Activated CD8-positive, alpha-beta memory T cell treated with anti-CD3 and anti-CD28 coated beads, Interleukin-2, amount 50 U/mL, for 1 hour (primary cell): ENCODE results near the gene MAB21L2.
"Not testable (repeated sequence)": the region's sequence is repeated elsewhere in the genome, so short reads cannot be mapped to it uniquely, and the experiment has no call there.

Experiments used
- DNase-seq: peaks from one replicate; pipeline ENCODE4 v3.0.0-alpha.2; 2020; ENCODE audit errors: extremely low read depth

Gene MAB21L2

DNA sequence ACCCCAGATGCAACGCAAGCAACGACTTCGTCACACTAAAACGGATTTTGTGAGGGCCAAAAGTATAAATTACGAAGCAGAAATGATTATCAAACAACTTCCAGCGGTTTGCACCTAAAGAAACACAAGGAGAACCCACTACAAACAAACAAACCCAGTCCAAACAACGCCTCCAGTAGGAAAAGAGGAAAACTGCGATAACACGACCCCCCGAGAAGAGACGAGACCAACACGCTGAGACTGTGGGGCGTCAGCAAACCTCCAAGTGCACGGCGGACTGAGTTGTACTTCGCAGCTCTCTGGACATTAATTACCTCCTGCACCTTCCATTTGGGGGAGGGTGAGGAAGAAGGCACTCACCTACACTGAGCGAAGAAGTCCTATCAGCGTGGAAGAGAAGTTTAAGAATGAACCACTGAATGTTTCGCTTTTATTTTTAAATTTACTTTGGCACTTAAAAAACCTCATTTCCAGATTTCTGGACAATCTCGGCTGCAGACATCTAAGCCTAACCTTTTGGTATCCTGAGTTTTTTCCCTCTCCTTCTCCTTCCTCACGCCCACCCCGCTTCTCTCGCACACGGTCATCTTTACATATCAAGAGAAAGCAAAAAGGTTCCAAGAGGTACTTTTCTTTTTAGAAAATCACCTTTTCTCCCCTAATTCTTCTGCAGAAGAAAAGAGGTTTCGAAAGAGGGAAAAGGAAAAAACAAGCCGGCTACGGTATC, at the start of gene MAB21L2:
MAB21L2 (plus strand) TSS at position 6 of the 727 bp plus-strand sequence. CDS start 879 bp downstream, outside the sequence.
- DNase-seq, result no peak

DNA sequence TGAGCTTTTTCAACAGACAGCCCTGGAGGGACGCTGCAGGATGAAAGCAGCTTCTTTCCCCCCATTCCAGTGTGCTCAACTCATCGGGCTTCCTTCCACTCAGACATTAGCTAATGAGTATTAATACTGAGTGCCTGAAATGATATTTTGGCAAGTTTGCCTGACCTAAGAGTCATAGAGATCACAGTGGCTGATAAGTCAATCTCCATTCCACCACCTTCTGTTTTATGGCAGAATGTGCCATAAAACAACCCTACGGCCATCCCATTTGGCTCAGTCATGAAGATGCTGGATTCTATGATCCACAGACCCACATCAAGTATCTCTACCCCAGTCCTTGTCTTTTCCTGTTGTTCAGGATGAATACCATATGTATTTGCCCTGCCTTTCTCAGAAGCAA, 48.3 kb upstream of the MAB21L2 start:
- no peak for DNase-seq

DNA sequence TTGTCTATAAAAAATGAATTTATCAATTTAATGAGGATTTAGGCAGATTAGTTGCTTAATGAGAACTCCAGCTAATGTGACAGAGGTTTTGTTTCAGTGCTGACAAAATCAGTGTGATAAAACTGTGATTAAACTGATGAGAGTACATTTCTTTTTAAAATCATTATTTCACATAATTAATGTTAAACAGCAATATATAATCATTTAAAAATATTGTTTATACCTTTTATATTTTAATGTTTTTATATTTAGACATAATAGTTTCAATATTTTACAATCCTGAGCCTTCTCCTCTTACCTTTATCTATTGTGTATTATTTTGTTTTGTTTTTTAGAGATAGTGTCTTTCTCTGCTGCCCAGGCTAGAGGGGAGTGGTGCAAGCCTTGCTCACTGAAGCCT, 47.1 kb upstream of the MAB21L2 start:
- DNase-seq, result no peak

DNA sequence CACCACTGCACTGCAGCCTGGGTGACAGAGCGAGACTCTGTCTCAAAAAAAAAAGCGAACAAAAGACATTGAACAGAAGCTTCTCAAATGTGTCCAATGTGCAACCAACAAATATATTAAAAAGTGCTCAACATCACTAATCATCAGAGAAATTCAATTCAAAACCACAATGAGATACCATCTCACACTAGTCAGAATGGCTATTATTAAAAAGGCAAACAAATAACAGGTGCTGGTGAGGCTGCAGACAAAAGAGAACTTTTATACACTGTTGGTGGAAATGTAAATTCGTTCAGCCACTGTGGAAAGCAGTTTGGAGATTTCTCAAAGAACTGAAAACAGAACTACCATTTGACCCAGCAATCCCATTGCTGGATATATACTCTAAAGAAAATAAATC, 44.0 kb upstream of the MAB21L2 start:
- DNase-seq, result not testable (repeated sequence)

DNA sequence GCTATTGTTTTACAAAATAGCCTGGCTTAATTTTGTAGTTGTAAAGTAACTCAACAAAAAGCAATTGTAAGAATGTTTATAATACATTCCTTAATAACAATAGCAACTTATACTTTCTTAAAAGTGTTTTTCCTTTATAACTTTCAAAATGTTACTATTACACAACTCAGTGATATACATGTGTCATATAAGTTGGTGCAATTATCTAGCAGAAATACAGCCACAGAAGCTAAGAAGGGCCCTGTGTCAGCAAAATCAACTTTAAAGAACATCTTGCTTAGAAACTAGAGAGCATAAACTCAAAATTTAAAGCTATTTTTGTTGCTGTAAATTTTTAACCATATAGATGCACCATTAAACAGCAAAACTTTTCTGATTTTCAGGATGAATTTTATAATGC, 41.4 kb upstream of the MAB21L2 start:
- no peak for DNase-seq

DNA sequence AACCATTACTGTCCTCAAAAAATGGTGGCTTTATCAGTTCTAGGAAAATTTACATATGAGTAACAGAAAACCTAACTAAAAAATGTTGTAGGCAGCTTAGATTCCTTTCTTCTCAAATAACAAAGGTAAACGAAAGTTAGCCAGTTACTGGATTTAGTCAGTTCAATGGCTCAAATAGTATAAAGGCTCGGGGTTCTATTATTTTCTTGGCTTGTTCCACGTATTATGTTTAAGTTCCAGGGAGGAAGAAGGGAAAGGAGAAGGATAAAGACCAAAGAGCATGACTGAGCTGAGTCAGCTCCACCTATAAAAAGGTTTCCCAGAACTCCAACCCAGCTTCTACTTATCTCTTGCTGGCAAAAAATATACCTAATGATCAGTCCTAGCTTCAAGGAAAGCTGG, 41.0 kb upstream of the MAB21L2 start:
- DNase-seq, result no peak

DNA sequence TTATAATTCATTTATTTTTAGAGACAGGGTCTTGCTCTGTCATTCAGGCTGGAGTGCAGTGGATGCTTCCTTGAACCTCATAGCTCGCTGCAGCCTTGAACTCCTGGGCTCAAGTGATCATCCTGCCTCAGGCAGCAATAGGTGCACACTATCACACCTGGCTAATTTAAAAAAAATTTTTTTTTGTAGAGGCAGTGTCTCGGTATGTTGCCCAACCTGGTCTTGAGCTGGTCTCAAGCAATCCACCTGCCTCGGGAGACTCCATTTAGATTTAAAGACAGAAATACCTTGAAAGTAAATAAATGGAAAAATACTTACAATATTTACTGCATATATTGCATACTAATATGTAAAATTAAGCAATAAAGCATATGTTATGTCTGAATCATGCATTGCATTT, 40.3 kb upstream of the MAB21L2 start:
- no peak for DNase-seq

DNA sequence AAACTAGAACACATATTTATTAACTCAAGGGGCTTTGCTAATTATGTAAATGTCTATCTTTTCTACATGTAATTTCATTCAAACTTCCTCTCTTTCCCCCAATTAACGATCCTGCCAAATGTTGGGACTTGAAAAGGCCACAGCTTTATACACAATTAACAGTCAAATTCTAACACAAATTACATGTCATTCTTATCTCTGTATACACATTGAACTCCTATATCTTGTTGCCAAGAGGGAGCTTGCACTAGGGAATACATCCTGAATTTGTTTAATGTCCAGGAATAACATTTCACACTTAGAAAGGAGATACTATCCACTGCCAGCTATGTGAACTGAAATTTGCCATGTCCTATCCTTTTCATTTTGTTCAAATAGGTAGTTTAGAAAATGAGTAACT, 38.9 kb upstream of the MAB21L2 start:
- no peak for DNase-seq

DNA sequence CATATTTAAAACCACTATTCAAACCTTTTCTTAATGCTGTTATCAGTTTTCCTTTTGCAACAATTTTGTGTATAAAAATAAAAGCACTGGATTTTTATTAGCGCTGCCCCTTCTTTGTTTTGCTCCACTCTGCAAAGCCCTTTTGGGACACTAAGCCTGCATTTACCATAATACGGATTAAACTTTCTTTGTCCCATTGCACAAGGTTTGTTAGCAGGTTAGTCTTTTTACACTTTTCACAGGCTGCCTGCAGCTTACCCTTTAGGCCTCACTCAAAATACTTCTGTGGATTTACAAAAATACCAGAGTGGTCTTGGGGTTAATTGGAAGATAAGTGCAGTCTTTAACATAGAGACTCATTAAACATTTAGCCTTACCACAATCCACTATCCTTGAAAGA, 35.7 kb upstream of the MAB21L2 start:
- no peak for DNase-seq

DNA sequence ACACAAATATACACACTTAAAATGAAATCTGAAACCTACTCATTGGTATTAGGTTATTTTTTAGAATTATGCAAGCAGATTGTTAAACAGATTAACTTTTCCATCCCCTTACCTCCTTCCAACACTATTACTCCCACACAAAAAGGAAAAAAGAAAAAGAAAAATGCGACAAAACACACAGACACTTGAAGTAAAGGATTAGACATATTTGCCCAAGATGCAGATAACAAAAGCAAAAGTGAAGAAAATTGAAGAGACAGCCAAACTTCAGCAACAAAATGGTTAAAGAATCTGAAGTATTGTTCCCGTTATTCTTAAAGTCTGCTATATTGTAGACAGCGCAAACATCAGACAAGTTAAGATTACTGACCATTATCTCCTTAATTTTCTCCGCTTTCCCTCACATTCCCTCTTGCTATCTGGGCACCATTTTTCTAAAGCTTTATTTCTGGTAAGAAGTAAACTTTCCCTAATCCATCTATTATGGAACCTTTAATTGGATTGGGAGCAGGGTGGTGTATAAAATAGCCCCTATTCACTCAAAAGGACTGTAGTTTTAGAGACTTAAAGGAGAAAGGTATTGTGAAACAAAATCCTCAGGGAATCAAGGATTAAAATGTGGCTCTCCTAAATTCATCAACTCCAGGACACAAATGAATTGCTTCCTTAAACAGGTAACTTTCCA, 34.7 kb upstream of the MAB21L2 start:
- DNase-seq, result no peak

DNA sequence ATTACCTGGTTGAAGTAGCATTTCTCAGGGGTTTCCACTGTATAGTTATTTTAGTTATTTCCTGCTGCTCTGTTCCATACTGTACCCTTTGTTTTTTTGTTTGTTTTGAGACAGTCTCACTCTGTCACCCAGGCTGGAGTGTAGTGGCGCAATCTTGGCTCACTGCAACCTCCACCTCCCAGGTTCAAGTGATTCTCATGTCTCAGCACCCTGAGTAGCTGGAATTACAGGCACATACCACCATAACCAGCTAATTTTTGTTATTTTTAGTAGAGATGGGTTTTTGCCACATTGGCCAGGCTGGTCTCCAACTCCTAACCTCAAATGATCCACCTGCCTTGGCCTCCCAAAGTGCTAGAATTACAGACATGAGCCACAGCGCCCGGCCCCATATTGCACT, 24.1 kb upstream of the MAB21L2 start:
- DNase-seq, result not testable (repeated sequence)

DNA sequence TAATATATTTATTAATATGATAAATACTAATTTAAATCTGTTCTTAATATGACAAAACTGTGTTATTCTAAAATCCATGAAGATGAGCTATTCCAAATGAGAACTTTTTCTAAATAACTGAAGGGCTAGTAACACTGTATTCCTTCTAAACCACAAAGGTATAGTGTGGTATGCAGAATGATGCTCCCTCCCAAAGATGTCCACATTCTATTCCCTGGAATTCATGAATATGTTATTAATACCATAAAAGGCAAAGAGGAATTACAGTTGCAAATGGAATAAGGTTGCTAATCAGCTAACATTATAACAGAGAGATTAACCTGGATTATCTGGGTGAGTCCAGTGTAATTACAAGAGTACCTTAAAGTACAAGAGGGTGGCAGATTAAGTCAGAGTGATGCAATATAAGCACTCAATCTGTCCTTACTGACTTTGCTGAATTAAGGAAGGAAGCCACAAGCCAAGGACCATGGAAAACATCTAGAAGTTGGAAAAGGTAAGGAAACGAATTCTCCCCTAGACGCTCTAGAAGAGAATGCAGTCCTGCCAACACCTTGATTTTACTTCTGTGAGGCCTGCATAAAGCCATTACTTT, 20.7 kb upstream of the MAB21L2 start:
- DNase-seq, result no peak

DNA sequence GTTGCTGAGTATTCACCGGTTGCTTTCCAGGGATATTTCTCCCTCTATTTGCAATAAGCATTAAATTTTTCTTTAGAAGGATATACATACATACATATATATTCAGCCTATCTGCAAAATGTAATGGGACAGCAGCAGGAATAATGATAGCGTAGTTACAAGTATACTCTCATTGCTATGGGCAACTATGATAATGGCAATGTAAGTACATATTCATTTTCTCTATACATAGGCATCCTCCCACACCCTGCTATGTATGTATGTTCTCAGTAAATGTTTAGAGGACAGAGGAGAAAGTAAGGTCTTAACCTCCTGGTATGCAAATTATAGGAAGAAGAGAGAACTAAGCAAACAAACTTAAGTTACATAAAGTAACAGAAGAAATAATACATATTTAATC, 19.7 kb upstream of the MAB21L2 start:
- no peak for DNase-seq

DNA sequence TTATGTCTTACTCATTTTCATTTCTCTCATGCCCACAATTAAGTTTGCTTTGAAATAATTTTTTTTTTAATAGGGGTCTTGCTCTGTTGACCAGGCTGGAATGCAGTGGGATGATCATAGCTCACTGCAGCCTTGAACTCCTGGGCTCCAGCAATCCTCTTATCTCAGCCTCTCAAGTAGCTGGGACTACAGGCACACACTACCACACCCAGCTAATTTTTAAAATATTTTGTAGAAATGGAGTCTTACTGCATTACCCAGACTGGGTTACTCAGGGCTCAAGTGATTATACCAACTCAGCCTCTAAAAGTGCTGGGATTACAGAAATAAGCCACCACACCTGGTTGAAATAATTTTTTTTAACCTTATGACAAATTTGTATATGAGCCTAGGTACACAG, 19.2 kb upstream of the MAB21L2 start:
- DNase-seq, result no peak

DNA sequence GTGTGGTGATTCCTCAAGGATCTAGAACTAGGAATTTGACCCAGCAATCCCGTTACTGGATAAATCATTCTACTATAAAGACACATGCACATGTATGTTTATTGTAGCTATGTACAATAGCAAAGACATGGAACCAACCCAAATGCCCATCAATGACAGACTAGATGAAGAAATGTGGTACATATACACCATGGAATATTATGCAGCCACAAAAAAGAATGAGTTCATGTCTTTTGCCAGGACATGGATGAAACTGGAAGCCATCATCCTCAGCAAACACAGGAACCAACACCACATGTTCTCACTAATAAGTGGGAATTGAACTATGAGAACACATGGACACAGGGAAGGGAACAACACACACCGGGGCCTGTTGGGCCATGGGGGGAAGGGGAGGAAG, 17.0 kb upstream of the MAB21L2 start:
- DNase-seq, result not testable (repeated sequence)

DNA sequence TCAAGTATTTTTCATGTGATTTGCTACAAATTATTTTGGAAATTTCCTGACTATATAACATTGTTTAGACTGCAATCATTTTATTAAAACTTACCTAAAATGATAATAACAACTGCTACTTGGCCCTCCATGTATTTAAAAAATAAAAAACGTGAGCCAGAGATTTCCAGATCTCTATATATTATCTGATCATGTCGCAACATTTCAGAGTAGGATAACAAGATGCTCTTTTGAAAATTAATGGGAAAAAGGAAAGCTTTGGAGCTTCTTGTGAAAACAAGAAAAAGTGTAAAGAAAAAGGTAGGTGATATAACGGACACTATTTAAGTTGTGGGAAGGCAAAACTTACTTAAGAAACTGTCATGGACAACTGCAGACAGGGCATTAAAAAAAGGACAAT, 14.9 kb upstream of the MAB21L2 start:
- DNase-seq, result no peak

DNA sequence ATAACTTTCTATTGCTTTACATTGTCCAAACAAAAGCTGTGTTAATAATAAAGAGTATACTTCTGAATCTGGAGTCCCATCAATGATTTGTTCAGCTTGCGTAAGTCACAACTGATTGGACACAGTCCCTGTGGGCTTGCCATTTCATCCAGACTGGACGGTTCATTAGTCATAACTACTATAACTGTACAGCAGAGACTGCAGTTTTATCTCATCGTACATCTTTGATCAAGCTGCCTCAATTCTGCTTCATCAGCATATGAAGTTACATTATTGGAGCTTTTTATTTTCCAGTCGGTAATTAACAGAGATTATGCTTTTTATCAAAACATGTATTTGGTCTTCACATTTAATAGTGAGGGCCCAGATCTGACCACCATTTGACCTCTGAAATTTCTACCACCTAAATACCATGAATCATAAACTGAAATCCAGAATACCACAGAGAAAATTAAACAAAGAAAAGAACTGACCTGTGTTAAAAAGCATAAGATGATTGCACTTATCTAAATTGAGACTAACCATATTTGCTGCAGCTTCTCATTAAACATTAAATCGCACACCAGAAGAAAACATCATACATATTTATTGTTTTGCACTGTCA, 12.5 kb upstream of the MAB21L2 start:
- DNase-seq, result no peak

DNA sequence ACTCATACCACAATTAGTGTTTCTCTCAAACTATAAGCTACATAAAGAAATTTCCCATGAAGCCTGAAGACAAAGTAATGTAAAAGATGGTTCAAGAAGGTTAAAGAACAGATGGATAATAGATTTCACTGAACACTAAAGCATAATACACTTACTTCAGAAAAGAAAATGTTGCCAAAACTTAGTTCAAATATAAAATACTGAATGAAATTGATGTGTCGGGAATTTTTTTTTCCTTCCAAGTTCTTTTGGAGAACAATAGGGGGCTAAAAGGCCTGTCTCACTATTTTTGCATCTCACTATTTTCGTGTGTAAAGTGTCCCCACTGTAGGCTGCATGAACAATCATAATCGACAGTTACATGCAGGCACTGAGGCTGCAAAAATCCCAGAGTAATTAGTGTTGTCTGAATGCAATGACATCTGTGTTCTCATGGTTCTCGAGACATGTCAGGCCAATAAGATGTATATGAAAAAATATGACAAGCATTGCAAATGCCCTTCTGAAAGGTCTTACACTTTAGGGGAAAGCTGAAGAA, 11.9 kb upstream of the MAB21L2 start:
- no peak for DNase-seq

DNA sequence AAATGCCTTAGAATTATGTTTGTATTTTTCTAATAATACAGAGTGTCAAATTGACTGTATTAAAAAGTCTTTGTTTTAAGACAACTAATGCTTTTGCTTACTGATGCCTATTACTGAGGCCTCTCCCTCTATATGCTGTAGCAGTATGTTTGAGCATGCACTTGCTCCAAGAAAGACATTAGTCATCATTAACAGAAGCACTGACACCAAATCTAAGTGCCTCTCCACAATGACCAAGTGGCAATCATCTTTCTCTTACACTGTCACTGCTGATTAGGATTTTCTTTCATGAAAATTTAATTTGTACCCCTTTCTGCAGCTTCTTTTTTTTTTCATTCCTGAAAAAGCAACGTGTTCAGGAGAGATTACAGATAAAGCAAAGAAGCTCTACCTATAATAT, 11.1 kb upstream of the MAB21L2 start:
- DNase-seq, result no peak

DNA sequence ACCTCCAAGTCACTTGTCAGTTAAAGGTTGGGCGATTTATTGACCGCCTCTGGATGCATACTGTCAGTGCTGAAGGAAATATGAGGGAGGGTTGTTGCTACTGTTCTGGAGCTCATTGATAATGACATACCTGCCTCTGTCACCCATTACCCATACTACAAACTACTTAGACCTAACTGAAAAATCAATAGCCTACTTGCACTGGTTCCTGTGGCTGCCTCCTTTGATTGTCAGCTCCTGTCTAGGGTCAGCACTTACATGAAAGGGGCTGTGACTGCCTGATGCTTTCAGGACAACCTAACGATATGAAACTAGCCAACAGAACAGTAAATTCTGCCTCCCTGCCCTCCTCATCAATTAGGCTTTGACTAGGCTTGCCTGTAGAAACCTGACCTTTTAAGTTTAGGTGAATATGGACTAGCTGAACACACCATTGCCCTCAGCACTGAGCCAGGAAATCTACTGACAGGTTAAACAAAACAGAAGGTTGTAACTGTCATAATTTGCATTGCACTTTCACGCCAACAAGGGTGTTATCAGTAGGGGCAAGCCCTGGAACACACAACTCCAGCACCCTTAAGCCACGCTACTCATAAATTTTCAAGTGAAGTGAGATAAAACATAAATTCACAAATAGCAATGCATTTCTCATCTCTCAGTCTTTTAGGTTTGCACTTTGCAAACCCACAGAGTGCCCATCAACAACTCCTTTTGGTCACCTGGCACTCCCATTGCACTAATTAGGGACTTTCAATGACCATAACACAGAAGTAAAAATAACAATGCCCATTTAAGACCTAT, 9.0 kb upstream of the MAB21L2 start:
- DNase-seq, result no peak

DNA sequence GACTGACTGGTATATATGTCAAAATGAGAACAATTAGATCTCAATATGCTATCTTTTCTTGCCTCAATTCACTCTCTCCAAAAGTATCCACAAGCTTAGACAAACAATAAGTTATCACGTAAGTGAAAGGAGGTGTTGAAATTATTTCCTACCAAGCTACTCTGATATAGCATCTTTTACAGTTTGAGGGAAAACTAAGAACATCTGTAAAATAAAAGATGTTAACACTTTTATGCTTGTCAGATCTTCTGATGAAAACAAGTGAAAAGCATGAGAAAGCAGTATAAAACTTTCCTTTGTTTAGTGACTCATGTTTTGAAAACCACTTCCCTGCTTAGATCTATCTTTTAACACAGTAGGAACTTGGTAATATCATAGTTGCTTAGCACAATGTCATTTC, 8.4 kb upstream of the MAB21L2 start:
- DNase-seq, result no peak

DNA sequence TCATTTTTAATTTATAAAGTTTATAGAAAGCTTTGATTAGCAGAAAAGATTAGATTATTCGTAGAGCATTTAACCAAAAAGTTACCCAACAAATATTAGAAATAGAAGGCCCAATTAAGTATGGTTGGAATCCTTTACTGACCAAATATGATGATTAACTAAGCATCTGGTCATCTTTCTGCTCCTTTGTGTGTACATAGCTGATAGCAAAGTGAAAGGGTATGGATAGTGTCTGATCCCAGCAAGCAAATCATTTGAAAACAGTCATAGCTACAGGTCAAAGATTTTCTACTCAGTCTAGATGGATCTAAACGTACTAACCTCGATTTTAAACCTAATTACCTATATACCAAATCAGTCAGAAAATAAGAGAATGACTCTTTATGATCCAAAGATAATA, 7.3 kb upstream of the MAB21L2 start:
- no peak for DNase-seq
